ENCODE data around the gene RPTN.
"Not testable (repeated sequence)": the region's sequence is repeated elsewhere in the genome, so short reads cannot be mapped to it uniquely, and the experiment has no call there.

RPTN gene

DNA sequence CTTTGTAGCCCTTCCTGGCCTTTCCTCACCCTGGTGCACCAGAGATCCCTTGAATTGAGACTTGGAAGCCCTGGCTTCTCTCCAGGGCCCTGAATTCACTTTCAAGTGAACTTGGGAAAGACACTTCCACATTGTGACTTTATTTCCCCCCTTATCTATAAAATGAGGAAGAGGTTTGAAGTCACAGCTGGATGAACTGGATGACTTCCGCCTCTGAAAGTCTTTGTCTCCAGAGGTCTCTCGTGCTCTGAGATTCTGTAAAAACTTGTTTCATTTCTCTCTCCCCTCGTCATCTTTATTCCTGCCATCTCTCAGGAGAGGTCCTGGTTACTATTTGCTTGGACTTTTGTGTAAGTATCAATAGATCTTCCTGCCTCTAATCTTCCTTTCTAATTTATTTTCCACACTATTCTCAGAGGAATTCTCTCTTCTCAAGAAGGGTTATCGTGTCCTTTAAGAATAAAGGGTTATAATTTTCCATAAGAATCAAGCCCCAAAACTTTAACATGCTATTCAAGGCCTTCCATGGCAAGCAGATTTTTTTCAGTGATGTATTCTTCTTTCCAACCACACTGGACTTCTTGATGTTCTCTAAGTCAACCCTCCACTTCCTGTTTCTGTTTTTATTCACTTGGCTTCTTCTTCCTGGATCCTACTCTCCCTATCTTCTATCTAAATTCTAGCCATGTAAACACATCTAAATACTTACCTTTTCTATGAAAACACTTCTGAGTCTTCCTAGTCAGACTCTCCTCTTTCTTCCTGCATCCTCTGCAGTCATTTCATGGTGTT lies 6.5 kb upstream of the RPTN start:
- DNase-seq: no peak

DNA sequence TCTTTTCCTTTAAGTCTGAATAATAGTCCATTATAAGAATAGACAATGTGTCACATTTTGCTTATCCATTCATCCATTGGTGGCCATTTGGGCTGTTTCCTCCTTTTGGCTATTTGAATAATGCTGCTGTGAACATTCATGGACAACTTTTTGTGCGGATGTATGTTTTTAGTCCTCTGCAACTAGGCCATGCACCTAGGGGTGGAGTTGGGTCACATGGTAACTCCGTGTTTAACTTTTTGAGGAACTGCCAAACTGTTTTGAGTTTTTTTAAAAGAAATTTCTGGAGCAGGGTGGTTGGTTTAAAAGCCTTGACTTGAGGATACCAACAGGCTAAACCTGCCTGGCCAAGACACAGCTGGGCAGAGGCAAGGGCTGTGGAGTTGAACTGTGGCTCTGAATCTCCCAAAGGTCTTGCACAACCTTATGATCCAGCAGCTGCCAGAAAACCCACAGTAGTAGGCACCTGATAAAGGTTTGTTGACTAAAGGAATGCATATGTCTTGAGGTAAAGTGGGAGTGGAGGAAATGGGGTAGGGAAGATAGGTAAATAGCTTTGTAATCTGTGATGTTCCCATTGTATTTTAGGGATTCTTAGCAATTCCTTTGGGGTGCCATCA lies 5.6 kb upstream of the RPTN start:
- DNase-seq: no peak

GRCh38 chr1:152162792-152163463 lies 3.9 kb upstream of the RPTN start:
- DNase-seq: no peak

DNA sequence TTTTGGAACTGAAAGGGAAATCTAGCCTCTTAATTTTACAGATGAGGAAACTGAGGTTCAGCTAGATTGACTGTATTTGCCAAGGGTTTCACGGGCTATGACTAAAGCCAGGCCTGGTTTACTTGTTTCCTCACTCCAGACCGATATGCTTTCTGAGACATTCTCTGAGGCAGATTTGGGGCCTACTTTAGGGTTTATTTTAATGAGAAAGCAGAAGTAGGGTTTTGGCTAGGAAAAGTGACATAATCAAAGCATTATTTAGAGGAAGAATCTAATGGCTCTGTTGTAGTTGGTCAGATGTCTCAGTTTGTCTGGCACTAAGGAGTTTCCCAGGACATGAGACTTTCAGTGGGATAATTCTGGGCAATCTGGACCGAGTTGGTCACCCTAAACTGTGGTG lies 1.5 kb upstream of the RPTN start:
- DNase-seq: no peak

GRCh38 chr1:152153996-152154395 lies 5.0 kb downstream of the RPTN start:
- DNase-seq: no peak

- no peak for DNase-seq
These were observed 7.4 kb downstream of the RPTN start for GRCh38 chr1:152151646-152152045.

GRCh38 chr1:152148981-152149380 lies 10.0 kb downstream of the RPTN start:
- DNase-seq: no peak

DNA sequence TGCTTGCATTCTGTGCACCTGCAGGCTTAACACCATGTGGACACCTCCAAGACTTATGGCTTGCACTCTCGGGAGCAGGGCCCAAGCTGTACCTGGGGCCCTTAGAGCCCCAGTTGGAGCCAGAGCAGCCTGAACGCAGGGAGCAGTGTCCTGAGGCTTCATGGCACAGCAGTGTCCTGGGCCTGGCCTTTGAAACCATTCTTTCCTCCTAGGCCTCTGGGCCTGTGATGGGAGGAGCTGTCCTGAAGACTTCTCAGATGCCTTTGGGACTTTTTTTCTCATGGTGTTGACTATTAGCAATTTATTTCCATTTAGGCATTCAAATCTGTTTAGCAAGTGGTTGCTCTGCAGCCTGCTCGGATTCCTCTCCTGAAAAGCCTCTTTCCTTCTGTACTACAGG lies 11.0 kb downstream of the RPTN start:
- no peak for DNase-seq

DNA sequence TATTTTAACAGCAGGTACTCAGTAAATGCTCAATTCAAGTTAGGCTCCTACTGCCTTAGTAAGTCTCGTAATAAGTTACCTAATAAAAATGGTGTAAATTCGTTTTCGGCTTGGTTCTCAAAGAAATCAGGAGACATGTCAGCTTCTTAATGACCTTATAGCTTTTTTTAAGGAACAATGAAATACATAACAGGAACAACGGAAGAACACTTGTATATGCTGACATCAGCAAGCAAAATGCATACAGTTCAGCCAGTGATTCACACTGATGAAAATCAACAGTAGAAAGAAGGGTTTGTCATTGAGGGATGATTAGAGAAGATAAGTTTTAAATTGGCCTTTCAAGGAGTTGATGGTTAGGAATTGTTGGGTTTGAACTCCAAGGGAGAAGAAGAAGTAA lies 13.3 kb downstream of the RPTN start:
- DNase-seq: no peak

- DNase-seq: not testable (repeated sequence)
These were observed 14.3 kb downstream of the RPTN start for GRCh38 chr1:152144674-152145183.

- no peak for DNase-seq
These were observed 15.7 kb downstream of the RPTN start for GRCh38 chr1:152143150-152143887.

GRCh38 chr1:152141971-152142584 lies 16.9 kb downstream of the RPTN start:
- peak; percentile 16 for DNase-seq

- no peak for DNase-seq
These were observed 21.8 kb downstream of the RPTN start for GRCh38 chr1:152137215-152137614.

- DNase-seq: no peak
These were observed 28.8 kb downstream of the RPTN start for GRCh38 chr1:152130186-152130585.

DNA sequence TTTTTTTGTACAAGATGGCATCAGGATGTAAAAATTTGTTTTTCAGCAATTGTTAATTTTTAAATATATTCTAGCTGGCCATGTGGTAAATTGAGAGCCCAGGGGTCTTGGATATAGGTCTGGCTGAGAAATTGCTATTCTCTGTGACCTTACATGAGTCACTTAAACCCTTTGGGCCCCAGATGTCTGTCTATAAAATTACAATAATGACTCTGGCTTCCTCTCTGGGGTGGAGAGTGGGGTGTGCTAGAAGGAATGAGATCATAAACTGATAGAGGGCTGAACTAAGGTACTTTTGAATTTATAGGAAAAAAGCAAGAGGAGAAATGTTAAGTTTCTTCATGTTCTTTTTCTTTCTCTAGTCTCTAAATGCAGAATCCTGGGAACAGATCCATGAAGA lies 31.4 kb downstream of the RPTN start:
- DNase-seq: no peak

- DNase-seq: no peak
These were observed 33.1 kb downstream of the RPTN start for GRCh38 chr1:152125834-152126443.

DNA sequence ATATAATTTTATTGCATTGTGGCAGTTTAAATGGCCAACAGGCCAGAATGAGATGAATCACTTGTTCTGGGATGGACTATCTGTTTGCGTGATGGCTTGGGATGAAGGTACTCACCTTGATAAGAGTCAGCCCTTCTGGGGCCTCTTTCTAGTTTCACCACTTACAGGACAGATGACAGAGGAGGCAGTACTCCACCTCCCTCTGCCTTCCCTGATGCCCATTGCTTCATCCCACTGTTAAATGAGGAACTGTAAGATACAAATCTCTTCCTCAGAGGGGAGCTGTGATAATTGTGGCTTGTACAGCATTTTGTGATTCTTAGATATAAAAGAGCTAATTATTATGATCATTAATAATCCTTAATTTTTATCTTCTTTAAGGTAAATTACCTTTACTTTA lies 40.1 kb downstream of the RPTN start:
- no peak for DNase-seq

DNA sequence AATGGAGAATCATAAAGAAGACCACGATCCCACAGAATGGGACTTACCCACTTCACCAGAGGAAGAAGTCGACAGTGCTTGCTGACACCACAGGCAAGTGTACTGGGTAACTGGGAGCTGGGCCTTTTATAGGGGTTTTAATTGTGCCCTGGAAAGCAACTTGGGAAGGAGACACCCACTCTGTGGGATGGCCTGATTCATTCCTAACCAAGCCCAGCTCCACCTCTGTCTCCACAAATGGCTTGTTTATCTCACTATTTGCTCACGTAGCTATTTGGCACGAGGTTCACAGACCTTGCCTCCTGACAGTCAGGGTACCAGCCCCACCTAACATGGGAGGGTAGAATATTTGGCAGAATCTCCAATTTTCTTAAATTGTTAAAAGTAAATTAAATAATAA lies 43.7 kb downstream of the RPTN start, which contains the start of gene TCHH:
Gene TCHH (minus strand): TSS at position 101 of the 400 bp plus-strand sequence. CDS start 1,364 bp downstream, outside the sequence.
- DNase-seq: no peak

GRCh38 chr1:152112885-152113432 lies 46.1 kb downstream of the RPTN start:
- no peak for DNase-seq

DNA sequence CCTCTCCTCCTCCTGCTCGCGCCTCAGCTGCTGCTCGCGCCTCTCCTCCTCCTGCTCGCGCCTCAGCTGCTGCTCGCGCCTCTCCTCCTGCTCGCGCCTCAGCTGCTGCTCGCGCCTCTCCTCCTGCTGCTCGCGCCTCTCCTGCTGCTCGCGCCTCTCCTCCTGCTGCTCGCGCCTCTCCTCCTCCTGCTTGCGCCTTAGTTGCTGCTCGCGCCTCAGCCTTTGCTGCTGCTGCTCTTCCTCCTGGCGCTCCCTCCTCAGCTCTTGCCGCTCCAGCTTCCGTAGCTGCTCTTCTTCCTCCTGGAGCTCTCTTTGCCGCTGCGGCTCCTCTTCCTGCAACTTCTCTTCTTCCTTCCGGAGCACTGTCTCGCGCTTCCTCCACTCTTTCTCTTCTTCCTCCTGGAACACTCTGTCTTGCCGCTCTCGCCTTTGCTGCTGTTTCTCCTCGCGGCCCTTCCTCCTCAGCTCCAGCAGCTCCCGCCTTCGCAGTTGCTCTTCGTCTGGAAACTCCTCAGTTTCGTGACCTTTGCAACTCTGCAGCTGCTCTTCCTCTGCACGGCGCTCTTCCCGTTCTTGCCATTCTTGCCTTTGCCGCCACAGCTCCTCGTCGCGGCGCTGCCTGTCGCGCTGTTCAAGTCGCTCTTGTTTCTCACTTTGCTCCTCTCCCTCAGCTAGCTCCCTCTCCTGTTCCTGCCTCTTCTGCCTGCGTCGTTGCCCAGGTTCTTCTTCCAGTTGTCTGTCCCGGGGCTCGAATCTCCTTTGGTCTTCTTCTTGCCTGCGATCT lies 46.7 kb downstream of the RPTN start:
- DNase-seq: no peak

GRCh38 chr1:152111515-152111968 lies 47.5 kb downstream of the RPTN start:
- peak; percentile 18 for DNase-seq

Data from CD4-positive, alpha-beta T cell treated with Interleukin-21 for 1 hour (primary cell).